ENCODE data around the gene PTTG1IP.

The PTTG1IP gene

GRCh38 chr21:44908908-44909307 lies 35.4 kb upstream of the PTTG1IP start:
- no peak for DNase-seq

- no peak for DNase-seq
These were observed 34.7 kb upstream of the PTTG1IP start for GRCh38 chr21:44907966-44908895.

GRCh38 chr21:44907225-44907965 lies 33.9 kb upstream of the PTTG1IP start:
- DNase-seq: no peak

- no peak for DNase-seq
These were observed 32.2 kb upstream of the PTTG1IP start for GRCh38 chr21:44905728-44906090.

- no peak for DNase-seq
These were observed 31.7 kb upstream of the PTTG1IP start for GRCh38 chr21:44905016-44905727.

GRCh38 chr21:44904141-44904923 lies 30.8 kb upstream of the PTTG1IP start:
- DNase-seq: no peak

GRCh38 chr21:44903689-44904088 lies 30.2 kb upstream of the PTTG1IP start:
- DNase-seq: no peak

- DNase-seq: no peak
These were observed 29.7 kb upstream of the PTTG1IP start for GRCh38 chr21:44903050-44903685.

GRCh38 chr21:44902268-44903049 lies 29.0 kb upstream of the PTTG1IP start:
- no peak for DNase-seq

GRCh38 chr21:44901391-44902074 lies 28.0 kb upstream of the PTTG1IP start:
- no peak for DNase-seq

- no peak for DNase-seq
These were observed 27.2 kb upstream of the PTTG1IP start for GRCh38 chr21:44900559-44901251.

GRCh38 chr21:44899768-44900558 lies 26.5 kb upstream of the PTTG1IP start:
- no peak for DNase-seq

- no peak for DNase-seq
These were observed 25.6 kb upstream of the PTTG1IP start for GRCh38 chr21:44898851-44899767.

GRCh38 chr21:44898011-44898488 lies 24.6 kb upstream of the PTTG1IP start:
- DNase-seq: no peak

- no peak for DNase-seq
These were observed 24.0 kb upstream of the PTTG1IP start for GRCh38 chr21:44897326-44898010.

- no peak for DNase-seq
These were observed 23.2 kb upstream of the PTTG1IP start for GRCh38 chr21:44896561-44897286.

Data from stimulated activated naive CD4-positive, alpha-beta T cell (primary cell).